GM12875 (cell line): Measurements from ENCODE around the gene CNN3.

Source experiments
- H3K4me3 ChIP-seq: one replicate; pipeline ENCODE4 v1.5.1; 2011; ENCODE audit warnings: low read depth, low read length, control low read depth
- TF ChIP-seq, protein P1 (sequence below): IDR thresholded peaks from 2 replicates; pipeline ENCODE4 v1.5.1; 2011; ENCODE audit warnings: low read depth, mild to moderate bottlenecking, control low read depth, inconsistent platforms, low read length, moderate library complexity, borderline replicate concordance; ENCODE audit not compliant: insufficient read depth

CNN3 gene

DNA sequence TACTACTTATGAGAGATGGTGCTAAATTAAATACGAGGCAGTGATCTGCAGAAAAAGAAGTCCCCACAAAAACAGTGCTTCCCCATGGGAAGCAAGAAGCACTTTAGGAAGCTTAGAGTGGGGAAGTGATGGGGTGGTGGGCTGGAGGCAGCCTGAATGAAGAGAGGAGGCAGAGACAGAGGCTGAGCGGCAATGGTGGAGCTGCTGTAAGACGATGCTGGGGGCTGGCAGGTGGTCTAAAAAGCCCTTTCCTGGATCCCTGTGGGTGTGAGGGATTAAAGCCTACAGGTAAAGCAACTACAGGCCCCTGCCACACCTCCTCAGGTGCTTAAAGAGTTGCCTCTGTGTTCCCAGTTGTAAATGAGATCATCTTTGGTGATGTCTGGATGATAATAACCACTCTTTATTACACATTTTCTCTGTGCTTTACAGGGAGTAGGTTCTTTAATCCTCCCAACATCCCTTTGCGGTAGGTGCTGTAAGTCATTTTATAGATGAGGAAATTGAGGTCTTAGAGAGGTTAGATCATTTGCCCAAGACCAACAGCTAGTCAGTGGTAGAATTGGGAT is 39.2 kb downstream of the CNN3 start:
- H3K4me3 ChIP-seq = no peak overlapping the region
- TF ChIP-seq, protein P1, sequence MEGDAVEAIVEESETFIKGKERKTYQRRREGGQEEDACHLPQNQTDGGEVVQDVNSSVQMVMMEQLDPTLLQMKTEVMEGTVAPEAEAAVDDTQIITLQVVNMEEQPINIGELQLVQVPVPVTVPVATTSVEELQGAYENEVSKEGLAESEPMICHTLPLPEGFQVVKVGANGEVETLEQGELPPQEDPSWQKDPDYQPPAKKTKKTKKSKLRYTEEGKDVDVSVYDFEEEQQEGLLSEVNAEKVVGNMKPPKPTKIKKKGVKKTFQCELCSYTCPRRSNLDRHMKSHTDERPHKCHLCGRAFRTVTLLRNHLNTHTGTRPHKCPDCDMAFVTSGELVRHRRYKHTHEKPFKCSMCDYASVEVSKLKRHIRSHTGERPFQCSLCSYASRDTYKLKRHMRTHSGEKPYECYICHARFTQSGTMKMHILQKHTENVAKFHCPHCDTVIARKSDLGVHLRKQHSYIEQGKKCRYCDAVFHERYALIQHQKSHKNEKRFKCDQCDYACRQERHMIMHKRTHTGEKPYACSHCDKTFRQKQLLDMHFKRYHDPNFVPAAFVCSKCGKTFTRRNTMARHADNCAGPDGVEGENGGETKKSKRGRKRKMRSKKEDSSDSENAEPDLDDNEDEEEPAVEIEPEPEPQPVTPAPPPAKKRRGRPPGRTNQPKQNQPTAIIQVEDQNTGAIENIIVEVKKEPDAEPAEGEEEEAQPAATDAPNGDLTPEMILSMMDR = no peak

DNA sequence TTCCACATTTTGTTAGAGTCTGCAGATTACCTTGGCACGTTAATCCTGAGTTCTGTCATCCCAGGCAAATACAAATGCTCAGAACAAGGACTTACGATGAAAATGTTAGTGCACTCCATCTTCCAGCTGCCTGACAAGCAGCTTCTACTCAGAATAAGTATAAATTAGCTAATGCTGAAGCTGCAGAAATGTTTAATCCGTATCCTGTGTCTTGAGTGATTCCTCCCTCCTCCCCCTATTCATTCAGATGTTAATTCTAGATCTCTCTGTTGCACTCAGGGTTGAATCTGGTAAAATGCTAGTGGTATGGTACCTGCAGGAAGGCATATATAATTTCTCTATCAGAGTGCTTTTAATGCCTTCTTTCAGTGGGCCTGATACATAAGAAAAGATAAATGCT is 39.8 kb downstream of the CNN3 start:
- TF ChIP-seq, protein P1 = no peak
- no peak overlapping the region for H3K4me3 ChIP-seq

DNA sequence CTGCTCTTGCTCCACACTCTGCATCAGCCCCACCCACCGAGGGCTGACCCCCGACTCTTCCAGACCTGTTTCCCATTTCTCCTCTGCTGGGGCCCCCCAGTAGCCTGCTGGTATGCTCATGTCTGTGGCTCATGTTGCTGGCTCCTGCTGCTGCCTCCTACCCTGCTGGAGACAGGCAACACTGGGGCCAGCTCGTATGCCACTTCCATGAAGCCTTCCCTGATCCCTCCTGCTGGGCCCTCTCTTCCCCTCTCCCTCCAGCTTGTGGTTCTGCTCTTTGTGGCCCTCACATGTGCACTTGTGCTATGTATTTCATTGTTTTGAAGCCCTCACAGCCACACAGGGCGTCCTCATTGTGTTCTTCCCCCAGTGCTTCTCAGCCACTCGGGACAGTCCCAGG is 40.5 kb downstream of the CNN3 start:
- H3K4me3 ChIP-seq = no peak overlapping the region
- TF ChIP-seq, protein P1 = no peak

DNA sequence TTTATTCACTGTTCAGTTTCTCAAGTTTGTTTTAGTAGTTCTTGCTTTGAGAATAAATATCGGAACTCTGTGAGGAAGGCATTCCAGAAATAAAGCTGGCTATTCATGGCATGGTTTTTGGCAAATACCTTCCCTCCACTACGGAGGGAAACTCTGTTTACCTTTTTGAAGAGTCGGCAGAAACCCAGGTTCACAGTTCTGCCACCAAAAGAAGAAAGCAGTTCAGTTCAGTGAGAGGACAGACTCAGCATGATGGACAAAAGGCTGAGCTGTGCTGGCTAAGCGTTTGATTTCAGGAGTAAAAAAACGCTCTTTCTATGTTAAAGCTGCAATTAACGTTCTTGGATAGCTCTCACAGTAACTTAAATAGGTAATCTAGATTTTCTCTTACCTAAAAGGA is 42.4 kb downstream of the CNN3 start:
- TF ChIP-seq, protein P1 = no peak
- no peak overlapping the region for H3K4me3 ChIP-seq

DNA sequence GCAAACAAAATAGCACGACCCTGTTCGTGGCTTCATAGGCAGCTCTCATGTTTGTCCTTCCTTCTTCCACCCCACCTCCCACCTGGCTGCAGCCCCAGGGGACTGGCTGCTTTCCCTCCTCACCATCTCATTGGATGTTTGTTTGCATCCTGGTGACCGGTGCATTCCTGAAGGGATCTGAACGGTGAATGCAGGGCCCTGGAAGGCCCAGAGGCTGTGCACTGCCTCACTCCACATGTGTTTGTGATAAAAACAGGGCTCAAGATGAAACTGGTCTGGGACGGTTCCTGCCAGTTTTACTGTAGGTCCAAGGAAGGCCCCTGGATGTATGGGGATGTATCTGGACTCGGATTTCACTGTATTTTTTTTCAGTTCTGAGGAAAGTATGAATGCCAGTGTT is 42.8 kb downstream of the CNN3 start:
- no peak overlapping the region for H3K4me3 ChIP-seq
- TF ChIP-seq, protein P1 = no peak

DNA sequence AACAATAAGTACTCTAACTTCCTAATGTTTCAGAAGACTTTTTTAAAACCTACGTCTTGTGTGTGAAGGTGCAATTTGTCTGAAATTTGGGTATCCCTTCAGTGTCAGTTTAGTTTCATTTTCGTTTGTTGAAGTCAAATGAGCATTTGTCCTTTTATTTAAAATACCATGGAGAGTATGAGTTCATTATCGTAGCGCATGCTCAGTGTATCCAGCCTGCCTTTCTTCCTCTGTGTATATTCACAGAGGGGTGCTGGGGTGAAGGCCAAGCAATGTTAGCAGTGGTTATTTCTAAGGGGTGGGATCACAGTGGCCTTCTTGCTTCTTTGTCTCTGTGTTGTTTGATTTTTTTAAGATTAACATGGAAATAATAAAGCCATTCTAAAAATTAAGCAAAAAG is 43.2 kb downstream of the CNN3 start:
- TF ChIP-seq, protein P1 = no peak
- H3K4me3 ChIP-seq = no peak overlapping the region

DNA sequence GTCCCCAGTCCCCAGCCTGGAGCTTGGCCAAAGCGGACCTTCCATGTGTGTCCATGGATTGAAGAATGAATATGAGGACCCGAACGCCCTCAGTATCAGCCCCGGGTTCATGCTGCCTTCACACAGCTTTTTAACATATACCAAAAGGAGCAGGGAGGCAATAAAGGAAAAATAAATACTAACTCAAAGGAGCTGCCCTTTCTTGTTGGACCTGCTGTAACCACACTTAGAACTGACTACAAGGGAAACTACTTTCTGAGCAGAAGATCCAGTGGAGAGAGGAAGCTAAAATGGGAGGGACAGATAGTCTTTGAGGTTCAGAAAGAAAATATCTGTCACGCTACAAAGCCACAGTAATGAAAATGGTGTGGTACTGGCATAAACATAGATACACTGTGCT is 48.6 kb downstream of the CNN3 start:
- TF ChIP-seq, protein P1 = no peak
- H3K4me3 ChIP-seq = no peak overlapping the region
